ENCODE results near the gene LY6G6F.
A peak's percentile ranks its signal among the peaks of the same experiment; 100 is the strongest.

LY6G6F gene

DNA sequence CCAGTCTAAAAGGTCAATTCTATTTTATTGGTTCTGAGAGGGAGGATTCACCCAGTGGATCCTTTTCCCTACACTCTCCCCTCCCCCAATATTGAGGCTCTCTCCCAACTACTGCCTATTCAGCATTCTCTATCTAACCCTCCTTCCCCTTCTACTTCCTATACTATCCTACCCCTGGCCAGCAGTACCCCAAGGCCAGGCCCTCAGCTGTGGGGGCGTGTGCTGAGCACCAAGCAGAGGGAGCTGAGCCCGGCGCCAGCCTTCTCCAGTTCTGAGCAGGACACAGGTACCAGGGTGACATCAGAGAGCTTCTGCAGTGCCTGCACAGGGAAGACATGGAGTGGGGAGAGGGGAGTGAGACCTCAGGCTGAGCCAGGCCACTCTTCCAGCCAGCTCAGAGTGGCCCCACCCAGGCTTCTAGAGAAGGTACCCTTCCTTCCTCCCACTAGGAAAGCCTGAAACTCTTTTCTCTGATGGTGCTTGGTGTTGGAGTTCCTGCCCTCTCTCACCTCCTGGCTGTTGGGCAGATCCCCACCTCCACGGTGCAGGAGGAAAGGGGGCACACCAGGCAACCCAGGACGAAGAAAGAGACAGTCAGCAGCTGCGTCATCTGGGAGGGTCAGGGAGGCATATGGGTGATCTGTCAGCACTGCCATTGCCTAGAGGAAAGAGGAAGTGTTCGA, 20.5 kb downstream of the LY6G6F start:
- DNase-seq = no peak

DNA sequence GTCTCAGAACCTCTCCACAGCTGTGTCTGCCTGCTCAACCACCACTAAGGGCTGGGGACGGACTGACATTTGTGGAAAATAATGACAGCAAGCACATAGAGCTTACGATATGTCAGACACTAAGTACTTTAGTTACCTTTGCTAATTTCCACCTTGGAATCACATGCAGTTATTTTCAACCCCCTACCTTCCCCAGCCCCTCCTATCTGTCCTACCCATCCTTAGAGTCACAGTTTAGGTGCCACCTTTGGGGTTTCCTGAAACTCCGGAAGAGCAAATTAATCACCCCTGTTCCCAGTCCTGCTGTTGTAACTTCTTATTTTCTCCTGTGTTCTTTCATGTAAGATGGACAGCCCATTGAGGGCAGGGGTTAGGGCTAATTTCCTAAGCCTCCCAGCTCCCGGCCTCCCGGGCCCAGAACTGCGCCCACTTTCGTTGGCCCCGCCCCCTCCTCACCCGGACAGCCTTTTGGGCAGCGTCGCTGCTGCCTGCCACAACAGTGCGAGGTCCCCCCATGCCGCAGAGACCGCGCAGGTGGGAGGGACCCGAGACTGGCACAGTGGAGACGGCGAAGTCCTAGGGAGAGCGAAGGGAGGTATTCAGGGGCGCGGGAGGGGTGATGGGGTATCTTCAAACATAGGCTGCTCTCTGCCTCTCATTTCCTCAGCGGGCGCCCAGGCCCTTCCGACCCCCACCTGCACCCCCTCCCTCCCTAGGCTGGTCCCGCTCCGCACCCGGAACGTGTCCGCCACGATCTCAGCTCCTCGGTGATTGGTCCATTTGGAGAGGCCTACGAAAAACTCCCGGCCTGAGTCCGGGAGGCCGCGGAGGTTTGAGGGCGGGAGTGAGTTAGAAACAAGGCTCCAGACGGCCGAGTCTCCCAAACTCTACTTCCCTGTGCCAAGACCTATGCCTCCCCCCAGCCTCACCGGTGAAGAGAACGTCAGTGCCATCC, 21.3 kb downstream of the LY6G6F start:
- no peak for DNase-seq

DNA sequence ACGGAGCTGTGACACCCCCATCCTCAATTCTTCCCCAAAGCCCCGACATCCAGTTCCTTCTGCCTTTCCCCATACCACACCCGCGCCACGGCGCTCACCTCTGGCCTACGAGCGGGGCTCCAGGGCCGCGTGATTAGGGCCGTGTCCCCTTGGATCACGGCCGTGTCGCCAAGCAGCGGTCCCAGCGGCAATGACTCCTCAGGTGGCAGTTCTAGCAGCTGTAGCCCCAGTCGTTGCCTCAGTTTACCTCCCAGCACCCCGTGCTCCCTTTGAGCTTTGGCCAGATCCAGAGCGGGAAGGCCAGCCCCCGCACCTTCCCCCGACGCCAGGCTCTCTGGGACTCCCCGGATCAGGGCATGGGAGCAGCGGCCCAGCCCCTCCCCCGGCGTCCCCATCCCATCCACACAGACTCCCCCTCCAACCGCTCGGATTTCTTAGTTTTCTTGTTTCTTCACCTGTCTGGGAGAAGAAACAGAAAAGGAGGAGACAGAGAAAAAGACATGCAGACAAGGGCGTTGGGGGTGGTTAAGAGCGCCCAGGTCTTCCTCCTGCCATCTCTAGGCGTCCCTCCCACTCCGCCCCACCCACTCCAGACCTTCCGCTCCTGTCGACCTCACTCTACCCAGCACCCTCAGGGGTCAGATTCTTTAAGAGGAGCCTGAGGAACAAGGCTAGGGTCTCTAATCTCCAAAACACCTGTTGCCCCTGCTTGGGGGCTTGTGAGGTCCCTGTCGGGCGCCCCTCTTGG, 22.3 kb downstream of the LY6G6F start, which contains the start of gene DDAH2:
Gene DDAH2, minus strand, starts transcription at position 533 of the 748 bp plus-strand sequence. Its CDS starts 138 bp downstream, at position 395.
- DNase-seq = no peak

DNA sequence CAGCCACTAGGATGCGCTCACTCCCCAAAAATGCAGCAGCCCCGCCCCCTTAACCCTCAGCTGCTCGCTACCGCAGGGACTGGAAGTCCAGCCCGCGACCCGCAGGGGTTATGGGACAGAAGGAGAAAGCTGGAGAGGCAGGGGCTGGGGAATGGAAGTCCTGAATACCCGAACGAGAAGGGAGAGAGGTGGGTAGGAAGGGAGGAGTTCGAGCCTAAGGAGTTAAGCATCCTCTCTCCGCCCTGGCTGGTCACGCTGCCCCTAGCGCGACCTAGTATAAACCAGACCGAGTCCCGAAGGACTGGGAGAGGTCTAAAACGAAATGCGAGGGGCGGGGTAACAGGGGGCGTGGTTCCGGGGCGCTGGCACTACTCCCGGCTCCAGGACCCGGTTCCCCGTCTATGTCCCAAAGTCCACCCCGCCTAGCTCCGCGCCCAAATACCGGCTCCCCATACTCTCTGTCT, 22.9 kb downstream of the LY6G6F start:
- peak; percentile 93 for DNase-seq

DNA sequence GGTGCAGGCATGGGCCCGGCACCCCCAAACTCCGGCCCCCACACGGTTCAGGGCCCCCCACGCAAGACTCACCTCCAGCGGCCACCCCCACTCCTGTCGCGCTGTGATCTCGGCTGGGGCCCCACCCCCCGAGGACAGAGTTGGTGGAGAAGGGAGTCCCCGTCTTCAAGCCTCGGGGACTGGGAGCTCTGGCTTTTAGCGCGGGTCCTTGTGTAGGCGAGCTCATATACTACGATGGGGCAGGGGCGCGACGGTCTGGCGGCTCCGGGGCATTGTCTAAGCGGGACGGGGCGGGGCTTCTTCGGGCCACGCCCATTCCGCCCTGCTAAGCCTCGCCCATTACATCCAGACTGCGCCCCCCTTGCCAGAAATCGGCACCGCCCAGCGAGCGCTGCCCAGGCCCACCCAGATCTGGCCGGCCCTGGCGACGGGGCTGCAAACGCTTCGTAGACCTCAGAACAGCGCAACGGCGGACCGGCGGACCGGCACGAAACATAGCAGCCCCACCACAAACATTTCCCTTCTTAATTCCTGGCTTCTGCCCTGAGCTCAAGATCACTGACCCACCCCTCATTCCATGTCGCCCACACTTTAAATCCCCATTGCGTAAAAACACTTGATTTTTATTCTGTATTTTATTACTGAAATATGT, 23.4 kb downstream of the LY6G6F start:
- peak; percentile 86 for DNase-seq

DNA sequence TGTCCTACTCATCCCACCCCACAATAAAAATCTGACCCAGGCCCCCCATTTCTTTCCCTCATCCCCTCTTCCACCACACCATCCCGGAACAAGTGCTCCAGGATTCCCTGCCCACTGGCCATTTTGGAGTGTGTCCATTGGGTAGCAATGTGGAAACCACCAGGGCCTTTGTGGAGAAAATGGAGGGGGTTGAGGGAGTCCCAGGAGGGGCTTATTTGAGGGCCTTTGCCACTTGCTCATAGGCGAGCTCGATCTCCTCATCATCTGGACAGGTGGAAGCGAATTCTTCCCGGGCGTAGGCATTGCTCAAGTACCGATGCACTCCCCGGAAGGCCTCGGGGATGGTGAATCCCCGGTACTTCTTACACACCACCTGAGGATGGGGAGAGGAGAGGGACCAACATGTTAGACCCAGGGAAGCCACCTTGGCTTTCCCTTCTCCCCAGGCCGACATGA, 24.0 kb downstream of the LY6G6F start:
- no peak for DNase-seq

DNA sequence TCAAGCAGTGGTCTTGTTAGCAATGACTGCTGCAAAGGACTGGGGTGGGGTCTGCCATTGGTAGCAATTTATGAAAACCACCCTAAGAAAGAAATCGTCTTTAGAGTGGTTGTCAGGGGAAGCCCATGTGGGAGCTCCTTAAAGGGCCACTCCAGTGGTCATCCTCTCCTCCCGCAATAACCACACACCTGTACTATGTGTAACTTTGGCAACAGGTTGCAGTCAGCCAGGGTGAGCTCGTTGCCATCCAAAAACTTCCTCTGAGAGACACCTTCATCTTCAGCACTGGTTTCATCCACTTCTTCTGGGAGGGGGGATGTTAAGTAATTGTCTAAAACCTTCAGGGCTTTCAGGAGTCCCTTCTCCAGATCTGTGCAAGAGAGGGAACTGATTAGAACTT, 25.4 kb downstream of the LY6G6F start:
- DNase-seq = no peak

DNA sequence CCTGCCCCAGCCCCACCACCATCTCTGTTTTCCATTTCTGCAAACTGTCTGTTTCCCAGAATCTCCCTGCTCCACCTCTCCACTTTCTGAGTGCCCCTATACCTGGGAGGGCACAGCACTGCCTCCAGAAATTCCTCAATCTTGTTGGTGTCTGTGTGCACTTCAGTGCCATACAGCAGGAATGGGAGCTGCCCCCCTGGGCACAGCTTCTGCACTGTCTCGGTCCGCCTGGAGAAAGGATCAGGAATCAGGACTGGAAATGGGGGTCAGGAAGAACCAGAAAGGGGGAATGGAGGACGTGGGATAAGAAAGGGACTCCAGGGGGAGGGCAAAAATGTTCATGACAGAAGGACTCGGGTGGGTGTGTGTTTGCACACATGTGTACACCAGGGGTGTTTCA, 27.1 kb downstream of the LY6G6F start:
- no peak for DNase-seq

DNA sequence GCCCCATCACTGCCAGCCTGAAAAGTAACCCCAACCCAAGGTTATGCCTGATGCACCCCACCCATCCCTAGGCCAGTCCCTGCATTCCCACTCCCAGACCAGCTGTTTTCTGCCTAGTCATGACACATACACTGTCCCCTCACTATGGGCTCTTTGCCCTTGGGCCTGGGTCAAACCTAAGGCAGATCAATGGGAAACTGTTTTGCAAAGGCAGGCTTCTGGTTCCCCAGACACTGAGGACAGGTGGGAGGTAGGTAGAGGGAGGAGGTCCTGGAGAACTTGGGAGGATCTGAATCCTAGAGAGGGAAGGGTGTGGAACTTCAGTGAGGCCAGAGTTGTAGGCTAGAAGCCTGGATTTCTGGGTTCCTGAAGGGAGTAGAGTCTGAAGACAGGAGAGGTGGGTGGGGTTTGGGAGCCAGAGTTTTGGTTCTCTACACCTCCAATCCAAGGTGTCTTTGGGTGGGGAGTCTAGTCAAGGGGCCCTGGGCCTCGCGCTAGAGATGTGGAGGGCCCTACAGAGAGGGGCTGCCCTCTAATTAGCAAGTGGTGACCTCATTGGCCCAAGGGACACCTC, 27.7 kb downstream of the LY6G6F start:
- no peak for DNase-seq

DNA sequence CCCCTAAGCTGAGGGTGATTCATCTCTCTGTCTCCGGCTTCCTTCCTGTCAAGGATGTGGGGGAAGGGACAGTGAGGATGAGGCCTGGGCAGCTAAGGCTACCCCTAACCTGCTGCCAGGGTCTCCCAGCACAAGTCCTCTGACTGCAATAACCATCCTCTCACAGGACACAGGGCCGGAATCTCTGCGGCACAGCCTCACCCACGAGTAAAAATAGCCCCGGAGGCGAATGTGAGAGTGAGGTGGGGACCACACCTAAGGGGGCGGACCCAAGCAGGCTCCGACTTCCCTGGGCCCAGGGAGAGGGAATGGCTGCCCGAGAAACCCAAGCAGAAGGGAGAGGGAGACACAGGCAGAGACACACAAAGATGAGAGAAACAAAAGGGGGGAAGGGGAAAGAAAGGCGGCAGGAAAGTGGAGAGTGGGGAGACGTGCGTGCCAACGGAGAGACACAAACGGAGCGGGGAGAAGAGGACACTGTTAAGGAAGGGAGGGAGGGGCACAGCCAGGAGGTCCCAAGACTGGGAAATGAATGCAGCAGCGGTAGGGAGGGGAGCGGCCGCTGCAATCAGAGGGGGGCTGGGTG, 28.2 kb downstream of the LY6G6F start:
- DNase-seq = peak; percentile 86

DNA sequence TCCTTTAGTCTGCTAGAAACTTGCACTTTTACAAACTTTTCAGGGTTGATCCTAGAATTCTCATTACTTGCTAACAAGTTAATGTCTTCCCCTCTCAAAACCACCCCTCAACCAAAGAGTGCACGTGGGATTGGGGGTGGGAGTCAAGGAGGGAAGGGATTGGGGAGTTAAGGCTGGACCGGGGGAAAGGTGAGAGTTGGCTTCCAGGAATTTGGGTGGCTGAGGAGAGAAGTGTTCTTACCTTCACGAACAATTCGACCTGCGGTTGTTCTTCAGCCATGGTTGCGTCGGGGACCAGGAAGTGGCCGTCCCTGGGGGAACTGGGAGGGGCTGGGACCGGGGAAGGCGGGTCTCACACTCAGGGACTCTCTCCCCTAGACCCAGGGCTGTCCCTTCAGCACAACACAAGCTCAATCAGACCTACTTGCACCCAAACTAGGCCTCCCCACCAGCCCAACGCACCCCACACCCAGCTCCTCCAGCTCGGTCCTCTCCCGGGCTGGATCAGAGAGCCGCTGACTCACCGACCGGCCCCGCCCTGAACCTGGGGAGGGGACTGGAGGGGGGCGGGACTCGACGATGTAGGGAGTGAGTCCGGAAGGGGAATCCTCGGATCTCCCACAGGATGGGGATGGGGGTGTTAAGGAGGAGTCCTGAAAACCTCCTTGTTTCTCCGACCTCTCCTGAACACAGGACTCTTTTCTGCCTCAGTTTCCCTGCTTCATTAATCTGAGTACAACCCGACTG, 29.5 kb downstream of the LY6G6F start, which contains the start of gene CLIC1:
Gene CLIC1, minus strand, starts transcription at position 510 of the 747 bp plus-strand sequence. Its CDS starts 230 bp downstream, at position 280.
- DNase-seq = peak; percentile 92

DNA sequence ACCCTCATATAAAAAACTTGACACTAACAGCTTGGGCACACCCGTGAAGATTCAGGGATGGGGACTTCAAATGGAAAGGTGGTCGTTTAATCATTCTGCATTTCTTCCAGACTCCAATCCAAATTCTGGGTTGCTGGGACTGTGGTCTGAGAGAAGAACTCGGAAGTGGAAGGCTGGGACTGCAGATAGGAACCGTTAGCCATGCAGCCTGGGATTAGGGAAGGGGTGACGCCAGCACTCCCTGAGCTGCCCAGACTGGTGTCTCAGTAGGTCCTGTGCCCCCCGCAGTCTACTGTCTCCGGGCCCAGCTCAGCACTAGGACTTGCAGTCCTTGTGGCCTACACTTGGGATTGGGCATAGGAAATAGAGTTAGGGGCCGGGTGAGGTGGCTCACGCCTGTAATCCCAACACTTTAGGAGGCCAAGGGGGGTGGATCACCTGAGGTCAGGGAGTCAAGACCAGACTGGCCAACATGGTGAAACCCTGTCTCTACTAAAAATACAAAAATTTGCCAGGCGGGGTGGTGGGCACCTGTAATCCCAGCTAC, 30.2 kb downstream of the LY6G6F start:
- no peak for DNase-seq

DNA sequence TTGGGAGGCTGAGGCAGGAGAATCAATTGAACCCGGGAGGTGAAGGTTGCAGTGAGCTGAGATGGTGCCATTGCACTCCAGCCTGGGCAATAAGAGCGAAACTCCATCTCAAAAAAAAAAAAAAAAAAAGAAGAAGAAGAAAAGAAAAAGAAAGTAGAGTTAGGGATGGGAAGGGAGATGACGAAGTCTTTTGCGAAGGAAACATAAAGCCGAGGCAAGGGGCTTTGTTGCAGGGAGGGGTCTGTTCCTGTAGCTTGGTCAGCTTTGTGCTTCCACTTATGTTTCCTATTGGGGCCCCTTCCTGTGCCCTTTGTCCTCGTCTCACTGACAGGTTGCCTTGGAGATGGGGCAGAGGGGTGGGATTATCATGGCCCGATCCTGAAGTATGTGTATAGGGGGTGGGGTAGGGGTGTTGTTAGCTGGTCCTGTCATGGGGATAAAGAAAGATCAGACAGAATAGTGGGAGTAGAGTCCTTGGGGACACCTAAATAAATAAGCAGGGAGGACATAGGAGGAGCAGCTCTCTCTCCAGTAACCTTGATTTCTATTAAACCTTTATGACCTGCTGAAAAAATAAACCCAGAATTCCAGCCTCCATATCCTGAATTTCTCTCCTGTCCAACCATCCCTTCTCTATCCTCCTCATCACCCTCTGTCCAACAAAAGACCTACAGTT, 30.8 kb downstream of the LY6G6F start:
- DNase-seq = no peak

DNA sequence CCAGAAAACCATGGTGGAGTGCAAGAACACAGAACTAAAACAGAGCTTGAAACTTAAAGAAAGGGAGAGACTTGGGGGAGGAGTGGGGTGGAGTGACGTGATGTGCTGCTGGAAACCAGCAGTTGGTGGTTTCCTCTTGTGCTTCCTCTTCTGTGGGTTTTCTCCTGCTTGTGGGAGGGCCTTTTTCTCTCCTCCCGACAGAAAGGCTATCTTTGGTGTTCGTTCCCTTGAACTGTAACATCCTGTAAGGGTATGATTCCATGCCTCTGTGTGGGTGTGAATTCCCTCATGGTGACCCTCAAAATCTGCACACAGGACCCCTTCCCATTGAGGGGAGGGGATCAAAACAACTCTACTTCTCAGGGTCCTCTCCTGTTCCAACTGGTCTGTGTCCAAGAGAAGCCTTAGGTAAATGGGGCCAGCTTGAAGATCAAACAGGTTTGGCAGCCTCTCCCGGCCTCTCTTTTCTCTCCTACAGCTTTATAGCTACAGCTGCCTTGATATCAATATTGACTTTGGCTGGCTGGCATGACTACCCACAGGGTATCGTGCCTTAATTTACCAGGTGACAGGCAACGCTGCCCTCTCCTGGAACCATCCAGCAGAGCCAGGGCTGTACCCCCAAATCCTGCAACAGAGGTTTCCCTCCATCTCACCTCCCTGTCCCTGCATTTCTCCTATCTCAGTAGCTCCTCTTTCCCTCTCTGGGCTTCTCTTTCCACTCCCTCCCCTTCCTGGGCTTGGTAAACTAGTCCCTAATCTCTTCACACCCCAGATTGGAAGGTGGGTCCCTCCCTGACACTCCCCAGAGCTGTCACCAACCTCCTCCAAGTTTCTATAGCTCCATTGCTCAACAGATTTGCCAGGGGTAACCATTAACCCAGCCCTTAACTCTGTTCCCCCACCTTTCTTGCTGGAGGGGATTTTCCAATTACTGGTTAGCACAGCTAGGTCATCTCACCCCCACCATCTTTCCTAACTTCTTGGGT, 31.6 kb downstream of the LY6G6F start:
- peak; percentile 86 for DNase-seq

DNA sequence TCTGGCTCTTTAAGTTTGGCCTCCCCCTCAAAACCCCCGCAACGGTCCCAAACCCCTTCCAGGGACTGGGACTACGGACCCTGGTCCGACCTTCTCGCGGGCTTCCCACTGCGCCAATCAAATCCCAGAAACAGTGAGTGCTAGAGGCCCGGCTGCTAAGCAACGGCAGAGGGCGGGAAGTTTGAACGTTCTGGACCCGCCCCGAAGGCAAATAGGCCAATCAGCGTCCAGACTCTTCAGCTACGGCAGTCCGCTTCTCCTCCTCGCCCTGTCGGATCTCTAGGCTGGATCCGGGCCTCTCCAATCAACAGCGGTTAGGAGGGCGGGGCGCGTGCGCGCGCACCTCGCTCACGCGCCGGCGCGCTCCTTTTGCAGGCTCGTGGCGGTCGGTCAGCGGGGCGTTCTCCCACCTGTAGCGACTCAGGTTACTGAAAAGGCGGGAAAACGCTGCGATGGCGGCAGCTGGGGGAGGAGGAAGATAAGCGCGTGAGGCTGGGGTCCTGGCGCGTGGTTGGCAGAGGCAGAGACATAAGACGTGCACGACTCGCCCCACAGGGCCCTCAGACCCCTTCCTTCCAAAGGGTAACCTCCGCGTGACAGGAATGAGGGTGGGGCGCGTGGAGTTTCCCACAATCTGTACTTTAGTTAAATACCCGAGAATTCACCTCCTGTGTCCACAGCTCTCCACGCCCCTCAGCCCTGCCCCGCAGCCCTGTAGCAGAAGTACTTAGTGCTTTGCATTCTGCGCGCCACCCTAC, 33.2 kb downstream of the LY6G6F start, which contains the start of gene MSH5:
Gene MSH5, plus strand, starts transcription at position 367 of the 758 bp plus-strand sequence. CDS start 462 bp downstream, outside the sequence.
- peak; percentile 98 for DNase-seq

DNA sequence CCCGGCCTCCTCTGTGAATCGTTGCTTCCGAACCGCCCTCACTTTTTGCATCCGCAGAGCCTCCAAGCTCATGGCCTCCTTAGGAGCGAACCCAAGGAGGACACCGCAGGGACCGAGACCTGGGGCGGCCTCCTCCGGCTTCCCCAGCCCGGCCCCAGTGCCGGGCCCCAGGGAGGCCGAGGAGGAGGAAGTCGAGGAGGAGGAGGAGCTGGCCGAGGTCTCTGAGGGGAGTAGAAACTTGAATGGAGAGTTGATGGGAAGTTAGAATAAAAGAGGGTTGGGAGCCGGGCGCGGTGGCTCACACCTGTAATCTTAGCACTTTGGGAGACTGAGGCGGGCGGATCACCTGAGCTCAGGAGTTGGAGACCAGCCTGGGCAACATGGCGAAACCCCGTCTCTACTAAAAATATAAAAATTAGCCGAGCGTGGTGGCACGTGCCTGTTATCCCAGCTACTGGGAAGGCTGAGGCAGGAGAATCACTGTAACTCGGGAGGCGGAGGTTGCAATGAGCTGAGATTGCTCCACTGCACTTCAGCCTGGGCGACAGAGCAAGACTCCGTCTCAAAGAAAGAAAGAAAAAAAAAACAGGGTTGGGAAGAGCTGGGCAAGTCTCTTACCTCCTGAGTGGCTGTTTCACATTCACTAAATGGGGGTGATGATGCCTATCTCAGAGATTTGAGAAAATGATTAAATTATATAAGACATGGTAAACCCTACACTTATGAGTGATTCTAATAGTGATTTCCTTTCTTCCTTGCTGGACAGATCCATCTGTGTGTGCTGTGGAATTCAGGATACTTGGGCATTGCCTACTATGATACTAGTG, 33.9 kb downstream of the LY6G6F start:
- no peak for DNase-seq

DNA sequence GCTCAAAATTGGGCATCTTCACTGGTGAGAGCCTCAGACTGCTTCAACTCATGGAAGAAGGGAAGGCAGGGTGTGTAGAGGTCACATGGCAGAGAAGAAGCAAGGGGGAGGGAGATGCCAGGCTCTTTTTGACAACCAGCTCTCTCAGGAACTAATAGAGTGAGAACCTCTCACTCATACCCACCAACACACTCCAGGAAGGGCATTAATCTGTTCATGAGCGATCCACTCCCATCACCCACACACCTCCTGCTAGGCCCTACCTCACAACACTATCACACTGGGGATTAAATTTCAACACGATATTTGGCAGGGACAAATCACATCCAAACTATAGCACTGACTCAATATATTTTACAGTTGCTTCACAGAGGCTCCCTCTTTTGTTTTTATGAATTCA, 35.1 kb downstream of the LY6G6F start:
- no peak for DNase-seq
